Measurements from ENCODE around the gene TEX29. TPM values are rescaled to one million over a fixed set of nuclear protein-coding genes. Genes with fewer than 3 reads are reported as not detected.

TEX29 gene
- total RNA-seq, 1 experiment from 2014 or later: 0.33 TPM

GRCh38 chr13:111385183-111385857 is 64.9 kb downstream of the TEX29 start:
- TF ChIP-seq CTCF (conservative IDR thresholded peaks at IDR 0.05): no peak
- H3T11ph ChIP-seq (ENCODE audit: low read length): no peak overlapping the region
- H2BK120ac ChIP-seq (ENCODE audit: low read depth, low read length, poor library complexity, severe bottlenecking): no peak overlapping the region
- no peak overlapping the region for H3K9ac ChIP-seq (ENCODE audit: extremely low read depth, insufficient read length, low read length)
- Mint-ChIP-seq H3K4me1 (peaks cover 0 to 4% of the 10 kb centered on the region in 2 experiments; a peak in 1 of 4 replicates), H3K27ac (no peak overlapping the region), H3K9me3 (peaks cover 9 to 11% of the 10 kb centered on the region in 2 experiments; a peak in 4 of 5 replicates), H3K27me3 (ENCODE audit: low read depth) (no peaks in the 10 kb centered on the region), H3K4me3 (no peak overlapping the region), H3K36me3 (ENCODE audit: insufficient read depth in 1 of 3, low read depth in 3 of 3) (peaks cover 0 to 6% (median 2%) of the 10 kb centered on the region in 3 experiments; a peak in 3 of 7 replicates)
- H4K91ac ChIP-seq (ENCODE audit: insufficient read length, low read depth, low read length): no peak overlapping the region
- WGBS (ENCODE audit: extremely low coverage, insufficient read length, low lambda C conversion rate): no CpG with 5 or more reads among the region's 6 CpGs
- H3K4me1 ChIP-seq (ENCODE audit: insufficient read depth, low read length): no peaks in the 10 kb centered on the region; the same call in 1 of the 2 replicates
- H3K27me3 ChIP-seq (ENCODE audit: insufficient read depth, low read length): no peaks in the 10 kb centered on the region
- H3K79me2 ChIP-seq (ENCODE audit: insufficient read depth, low read length): no peaks in the 10 kb centered on the region
- H4K5ac ChIP-seq (ENCODE audit: insufficient read length, low read depth, low read length): no peak overlapping the region
- H2BK5ac ChIP-seq (ENCODE audit: insufficient read length, low read length): no peak overlapping the region
- no peak overlapping the region for H3K14ac ChIP-seq (ENCODE audit: insufficient read depth, low read length)
- H3K9me3 ChIP-seq (ENCODE audit: control insufficient read depth, low read depth, low read length): no peaks in the 10 kb centered on the region
- no peak overlapping the region for H2BK20ac ChIP-seq (ENCODE audit: low read depth, low read length, poor library complexity, severe bottlenecking)
- H3K4ac ChIP-seq (ENCODE audit: low read depth, low read length): no peak overlapping the region
- no peaks in the 10 kb centered on the region for H4K20me1 ChIP-seq (ENCODE audit: control insufficient read depth, insufficient read depth, insufficient read length)
- H3K79me1 ChIP-seq (ENCODE audit: insufficient read depth, low read depth, low read length, poor library complexity, severe bottlenecking): no peaks in the 10 kb centered on the region
- no peak overlapping the region for H3K27ac ChIP-seq (ENCODE audit: insufficient read length, low read depth, low read length)
- no peak overlapping the region for H2AK5ac ChIP-seq (ENCODE audit: insufficient read length, low read length)
- H3K4me2 ChIP-seq (ENCODE audit: insufficient read depth, insufficient read length, low read length): no peak overlapping the region
- no peak overlapping the region for H3K56ac ChIP-seq (ENCODE audit: insufficient read length, low read depth, low read length)
- no peak overlapping the region for H2BK12ac ChIP-seq (ENCODE audit: insufficient read length, low read depth, low read length)
- no peak overlapping the region for H3K18ac ChIP-seq (ENCODE audit: insufficient read length, low read depth, low read length)
- H2BK15ac ChIP-seq (ENCODE audit: low read depth, low read length): no peak overlapping the region
- H2AFZ ChIP-seq (ENCODE audit: low read length): no peak overlapping the region
- no peaks in the 10 kb centered on the region for H3K23me2 ChIP-seq (ENCODE audit: insufficient read length, low read depth, low read length, poor library complexity, severe bottlenecking)
- H4K8ac ChIP-seq (replicated peaks; ENCODE audit: insufficient read length, low read depth, low read length): no peak overlapping the region
- DNase-seq: peak; percentile 8
- no peak overlapping the region for H3K23ac ChIP-seq (ENCODE audit: insufficient read length, low read depth, low read length)
